Activated CD8-positive, alpha-beta T cell treated with anti-CD3 and anti-CD28 coated beads, Interleukin-2, amount 10 ng/mL, durations not matched to agents 7 days and 5 days (primary cell): ENCODE results near the gene YY1. TPM values are rescaled to one million over a fixed set of nuclear protein-coding genes. Genes with fewer than 3 reads are reported as not detected.
"Not testable (repeated sequence)": the region's sequence is repeated elsewhere in the genome, so short reads cannot be mapped to it uniquely, and the experiment has no call there.

Source experiments
- ATAC-seq: fragments of 150-1000 bp; cut with Tn5 transposase; one replicate; pipeline ENCODE4 v1.10.0; 2021; ENCODE audit warnings: moderate library complexity
- CTCF ChIA-PET: fragments of 350-600 bp; sonication (Branson Sonifier 250); formaldehyde crosslinking; loops from one replicate; lab custom pipeline; 2021; ENCODE audit warnings: antibody characterized with exemption; lab: Charles Lee
- POLR2A ChIA-PET: fragments of 350-600 bp; sonication (Branson Sonifier 250); formaldehyde crosslinking; loops from one replicate; lab custom pipeline; 2021; ENCODE audit warnings: antibody characterized with exemption; lab: Charles Lee
- DNase-seq: peaks from one replicate; pipeline ENCODE4 v3.0.0-alpha.2; 2020
- H3K27ac Mint-ChIP-seq: one replicate; pipeline ENCODE4 v1.8.0; 2021; ENCODE audit warnings: mild to moderate bottlenecking, mixed read lengths
- H3K27me3 Mint-ChIP-seq: one replicate; pipeline ENCODE4 v1.8.0; 2021; ENCODE audit warnings: low read depth, mixed read lengths
- H3K36me3 Mint-ChIP-seq: one replicate; pipeline ENCODE4 v1.8.0; 2021; ENCODE audit warnings: low read depth, mixed read lengths
- H3K4me1 Mint-ChIP-seq: one replicate; pipeline ENCODE4 v1.8.0; 2021; ENCODE audit warnings: low read depth, mixed read lengths
- H3K4me3 Mint-ChIP-seq: one replicate; pipeline ENCODE4 v1.8.0; 2021; ENCODE audit warnings: mild to moderate bottlenecking, mixed read lengths
- H3K9me3 Mint-ChIP-seq: one replicate; pipeline ENCODE4 v1.8.0; 2022; ENCODE audit warnings: mixed read lengths; ENCODE audit not compliant: insufficient read depth
- total RNA-seq, 2 experiments: library from RNA; stranded (reverse); gene quantifications; one replicate each; pipeline ENCODE4 v1.2.3, GENCODE V29; 2021

Gene YY1
- total RNA-seq, 2 experiments from 2014 or later, result 107 TPM

GRCh38 chr14:100274250-100274649 lies 35.3 kb downstream of the YY1 start:
- CTCF ChIA-PET, result interaction anchor here (1.8 to 5.7 kb wide), 2 partner anchors 11 to 103 kb away, joined by 4 to 31 read pairs; no protein-coding TSS in a partner anchor
- Mint-ChIP-seq H3K36me3 (peaks cover 21% of the 10 kb centered on the region), H3K9me3 (no peaks in the 10 kb centered on the region), H3K4me3 (no peak overlapping the region), H3K27me3 (no peaks in the 10 kb centered on the region), H3K4me1 (peaks cover 30% of the 10 kb centered on the region), H3K27ac (peak overlapping the region; percentile 22)
- no peak for ATAC-seq
- no peak for DNase-seq
- POLR2A ChIA-PET, result no interaction called here

GRCh38 chr14:100275214-100275613 lies 36.3 kb downstream of the YY1 start:
- no peaks in the 10 kb centered on the region for H3K27me3 Mint-ChIP-seq
- POLR2A ChIA-PET, result no interaction called here
- CTCF ChIA-PET, result interaction anchor here (2.4 to 5.7 kb wide), 2 partner anchors 10 to 34 kb away, joined by 9 to 31 read pairs; no protein-coding TSS in a partner anchor
- H3K27ac Mint-ChIP-seq, result no peak overlapping the region
- peaks cover 39% of the 10 kb centered on the region for H3K4me1 Mint-ChIP-seq
- H3K36me3 Mint-ChIP-seq, result peaks cover 25% of the 10 kb centered on the region
- DNase-seq (no peak), ATAC-seq (no peak)
- no peak overlapping the region for H3K4me3 Mint-ChIP-seq
- no peaks in the 10 kb centered on the region for H3K9me3 Mint-ChIP-seq

GRCh38 chr14:100278702-100279101 lies 39.8 kb downstream of the YY1 start:
- no peak overlapping the region for H3K4me3 Mint-ChIP-seq
- no peaks in the 10 kb centered on the region for H3K9me3 Mint-ChIP-seq
- peak; percentile 42 for ATAC-seq

GRCh38 chr14:100279133-100279532 lies 40.2 kb downstream of the YY1 start:
- ATAC-seq (no peak), DNase-seq (no peak)
- ChIA-PET CTCF (interaction anchor here (0.6 to 2.1 kb wide), 9 partner anchors 9 to 366 kb away, joined by 3 to 9 read pairs (median 4); no protein-coding TSS in a partner anchor), POLR2A (interaction anchor here (1.0 kb wide), 1 partner anchor 27 kb away, joined by 3 read pairs; no protein-coding TSS in a partner anchor)
- peaks cover 29% of the 10 kb centered on the region for H3K36me3 Mint-ChIP-seq
- H3K4me1 Mint-ChIP-seq, result peaks cover 45% of the 10 kb centered on the region
- no peaks in the 10 kb centered on the region for H3K9me3 Mint-ChIP-seq
- no peaks in the 10 kb centered on the region for H3K27me3 Mint-ChIP-seq
- no peak overlapping the region for H3K4me3 Mint-ChIP-seq
- H3K27ac Mint-ChIP-seq, result peak overlapping the region; percentile 71

More at GRCh38 chr14:100278702-100279101, 39.8 kb downstream of the YY1 start:
- no peaks in the 10 kb centered on the region for H3K27me3 Mint-ChIP-seq
- peaks cover 29% of the 10 kb centered on the region for H3K36me3 Mint-ChIP-seq
- H3K4me1 Mint-ChIP-seq, result peaks cover 46% of the 10 kb centered on the region
- H3K27ac Mint-ChIP-seq, result peak overlapping the region; percentile 71
- no peak for DNase-seq
- ChIA-PET CTCF (interaction anchor here (0.6 to 2.1 kb wide), 10 partner anchors 8 to 367 kb away, joined by 3 to 9 read pairs (median 4); no protein-coding TSS in a partner anchor), POLR2A (interaction anchor here (1.0 kb wide), 1 partner anchor 27 kb away, joined by 3 read pairs; no protein-coding TSS in a partner anchor)

- H3K4me3 Mint-ChIP-seq, result no peak overlapping the region
- ChIA-PET POLR2A (no interaction called here), CTCF (interaction anchor here (1.1 to 1.7 kb wide), 3 partner anchors 9 to 18 kb away, joined by 3 to 5 read pairs (median 4); no protein-coding TSS in a partner anchor)
- H3K4me1 Mint-ChIP-seq, result peaks cover 45% of the 10 kb centered on the region
- no peak for ATAC-seq
- peak overlapping the region; percentile 58 for H3K27ac Mint-ChIP-seq
- H3K36me3 Mint-ChIP-seq, result peaks cover 24% of the 10 kb centered on the region
- no peak for DNase-seq
- H3K9me3 Mint-ChIP-seq, result no peaks in the 10 kb centered on the region
- no peaks in the 10 kb centered on the region for H3K27me3 Mint-ChIP-seq
Measured at GRCh38 chr14:100279563-100279962, 40.6 kb downstream of the YY1 start.

- peak overlapping the region; percentile 16 for H3K27ac Mint-ChIP-seq
- H3K4me3 Mint-ChIP-seq, result no peak overlapping the region
- CTCF ChIA-PET, result interaction anchor here (1.3 kb wide), 1 partner anchor 9 kb away, joined by 3 read pairs; no protein-coding TSS in a partner anchor
- DNase-seq (no peak), ATAC-seq (no peak)
- POLR2A ChIA-PET, result no interaction called here
- no peaks in the 10 kb centered on the region for H3K9me3 Mint-ChIP-seq
- peaks cover 45% of the 10 kb centered on the region for H3K4me1 Mint-ChIP-seq
- peaks cover 17% of the 10 kb centered on the region for H3K36me3 Mint-ChIP-seq
- H3K27me3 Mint-ChIP-seq, result no peaks in the 10 kb centered on the region
Measured at GRCh38 chr14:100281286-100282082, 42.5 kb downstream of the YY1 start.

GRCh38 chr14:100282083-100282350 lies 43.1 kb downstream of the YY1 start:
- ATAC-seq (no peak), DNase-seq (no peak)
- H3K4me3 Mint-ChIP-seq, result no peak overlapping the region
- H3K27me3 Mint-ChIP-seq, result no peaks in the 10 kb centered on the region
- ChIA-PET CTCF (interaction anchor here (0.8 to 1.6 kb wide), 3 partner anchors 9 to 89 kb away, joined by 3 to 5 read pairs (median 4); no protein-coding TSS in a partner anchor), POLR2A (no interaction called here)
- H3K36me3 Mint-ChIP-seq, result peaks cover 17% of the 10 kb centered on the region
- H3K27ac Mint-ChIP-seq, result no peak overlapping the region
- peaks cover 45% of the 10 kb centered on the region for H3K4me1 Mint-ChIP-seq
- no peaks in the 10 kb centered on the region for H3K9me3 Mint-ChIP-seq

- POLR2A ChIA-PET, result no interaction called here
Measured at GRCh38 chr14:100282766-100283419, 43.9 kb downstream of the YY1 start.

GRCh38 chr14:100283436-100283835 lies 44.5 kb downstream of the YY1 start:
- peak overlapping the region; percentile 61 for H3K27ac Mint-ChIP-seq
- ChIA-PET CTCF (interaction anchor here (0.6 to 4.2 kb wide), 11 partner anchors 9 to 94 kb away, joined by 3 to 33 read pairs (median 5); no protein-coding TSS in a partner anchor), POLR2A (interaction anchor here (0.6 kb wide), 1 partner anchor 320 kb away, joined by 3 read pairs; no protein-coding TSS in a partner anchor)
- not testable (repeated sequence) for H3K27me3 Mint-ChIP-seq, ATAC-seq, DNase-seq, H3K4me3 Mint-ChIP-seq, H3K9me3 Mint-ChIP-seq
- peaks cover 12% of the 10 kb centered on the region for H3K36me3 Mint-ChIP-seq
- peaks cover 39% of the 10 kb centered on the region for H3K4me1 Mint-ChIP-seq

More at GRCh38 chr14:100282766-100283419, 43.9 kb downstream of the YY1 start:
- Mint-ChIP-seq H3K27ac (peak overlapping the region; percentile 61), H3K36me3 (peaks cover 14% of the 10 kb centered on the region), H3K9me3 (no peaks in the 10 kb centered on the region), H3K27me3 (no peaks in the 10 kb centered on the region), H3K4me3 (no peak overlapping the region), H3K4me1 (peaks cover 43% of the 10 kb centered on the region)
- DNase-seq, result no peak
- ATAC-seq, result no peak
- CTCF ChIA-PET, result interaction anchor here (0.8 to 4.2 kb wide), 9 partner anchors 8 to 95 kb away, joined by 3 to 33 read pairs (median 5); no protein-coding TSS in a partner anchor

- Mint-ChIP-seq H3K9me3 (no peaks in the 10 kb centered on the region), H3K27me3 (no peaks in the 10 kb centered on the region), H3K4me3 (peak overlapping the region; percentile 44), H3K4me1 (peaks cover 31% of the 10 kb centered on the region), H3K27ac (peak overlapping the region; percentile 72), H3K36me3 (peaks cover 8% of the 10 kb centered on the region)
- POLR2A ChIA-PET, result interaction anchor here (0.6 to 1.0 kb wide), 2 partner anchors 26 to 319 kb away, joined by 3 to 4 read pairs; no protein-coding TSS in a partner anchor
- DNase-seq (no peak), ATAC-seq (no peak)
- CTCF ChIA-PET, result interaction anchor here (0.6 to 4.2 kb wide), 13 partner anchors 10 to 93 kb away, joined by 3 to 33 read pairs (median 8); no protein-coding TSS in a partner anchor
Measured at GRCh38 chr14:100283984-100284881, 45.3 kb downstream of the YY1 start.
